ENCODE results near the gene CAVIN1. TPM values are rescaled to one million over a fixed set of nuclear protein-coding genes. Genes with fewer than 3 reads are reported as not detected.

CAVIN1 gene
- total RNA-seq, 4 donors from 2014 or later, result 615 to 1,266 (median 897) TPM

GRCh38 chr17:42459801-42460281 is 36.8 kb upstream of the CAVIN1 start:
- peak overlapping the region; percentile 81 to 94 for H3K4me3 ChIP-seq
- TF ChIP-seq EP300 (IDR thresholded peaks at IDR 0.05) (no peak), POLR2AphosphoS5 (IDR thresholded peaks at IDR 0.05) (no peak), POLR2A (IDR thresholded peaks at IDR 0.05) (no peak), CTCF (IDR thresholded peaks at IDR 0.05) (no peak)
- H3K27ac ChIP-seq, result peak overlapping the region; percentile 96 to 99 (median 98)
- no peaks in the 10 kb centered on the region for H3K27me3 ChIP-seq
- H3K36me3 ChIP-seq, result peaks cover 0 to 38% of the 10 kb centered on the region in 2 donors
- 2 to 7% methylated on average over 6 of the region's 6 CpGs for WGBS, 2 donors (ENCODE audit: low coverage in 1 of 2)
- no peaks in the 10 kb centered on the region for H3K9me3 ChIP-seq
- H3K4me1 ChIP-seq, result peaks cover 8 to 58% (median 9%) of the 10 kb centered on the region in 3 donors
- peak; percentile 17 for ATAC-seq

- H3K9me3 ChIP-seq, result no peaks in the 10 kb centered on the region
- WGBS, 2 donors (ENCODE audit: low coverage in 1 of 2), result 0% methylated on average over 10 to 11 of the region's 11 CpGs
- TF ChIP-seq POLR2A (IDR thresholded peaks at IDR 0.05), result no peak
- peak in 2 of 4 experiments; percentile 19 to 55 for TF ChIP-seq CTCF (IDR thresholded peaks at IDR 0.05)
- TF ChIP-seq EP300 (IDR thresholded peaks at IDR 0.05), result no peak
- TF ChIP-seq POLR2AphosphoS5 (IDR thresholded peaks at IDR 0.05), result no peak
- peak overlapping the region; percentile 81 to 94 for H3K4me3 ChIP-seq
- peaks cover 8 to 58% (median 9%) of the 10 kb centered on the region in 3 donors for H3K4me1 ChIP-seq
- peaks cover 0 to 33% of the 10 kb centered on the region in 2 donors for H3K36me3 ChIP-seq
- peak; percentile 52 for ATAC-seq
- no peaks in the 10 kb centered on the region for H3K27me3 ChIP-seq
- peak overlapping the region; percentile 96 to 99 (median 98) for H3K27ac ChIP-seq
Observed at GRCh38 chr17:42459256-42459800, 36.3 kb upstream of the CAVIN1 start.

DNA sequence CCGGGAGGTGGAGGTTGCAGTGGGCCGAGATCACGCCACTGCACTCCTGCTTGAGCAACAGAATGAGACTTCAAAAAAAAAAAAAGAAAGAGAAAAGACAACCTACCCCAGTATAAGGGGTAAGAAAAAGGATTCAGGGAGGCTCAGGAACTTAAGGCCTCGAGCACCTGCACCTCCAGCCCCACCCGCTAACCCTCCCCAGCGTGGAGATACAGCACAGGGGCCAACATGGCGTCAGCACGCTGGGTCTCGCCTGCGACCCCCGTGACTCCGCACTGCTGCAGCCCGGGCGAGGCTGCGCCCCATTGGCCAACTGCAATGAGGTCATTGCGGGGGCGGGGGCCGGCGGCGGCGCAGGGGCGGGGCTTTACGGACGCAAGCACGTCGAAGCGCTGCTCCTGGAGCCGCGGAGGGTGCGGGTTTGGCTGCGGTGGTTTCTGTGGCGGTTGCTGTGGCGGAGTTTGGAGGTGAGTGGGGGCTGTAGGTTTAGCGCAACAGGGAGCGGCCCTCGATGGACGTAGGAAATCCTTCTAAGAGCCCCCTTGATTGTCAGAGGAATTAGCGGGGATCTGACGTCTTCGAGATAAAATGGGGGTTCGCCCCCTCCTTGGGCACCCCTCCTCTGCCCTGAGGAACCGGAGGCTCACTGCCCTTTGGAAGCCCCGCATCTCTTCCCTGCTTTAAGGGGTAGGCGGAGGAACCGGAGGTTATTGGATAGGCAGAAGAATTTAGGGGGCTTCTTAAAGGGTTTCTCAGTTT is 35.6 kb upstream of the CAVIN1 start, which contains the start of gene ATP6V0A1:
ATP6V0A1 (plus strand) TSS at position 382 of the 759 bp plus-strand sequence. CDS start 2,017 bp downstream, outside the sequence.
- H3K27me3 ChIP-seq, result no peaks in the 10 kb centered on the region
- no peaks in the 10 kb centered on the region for H3K9me3 ChIP-seq
- H3K27ac ChIP-seq, result peak within 1 kb of the TSS; percentile 96 to 99 (median 98)
- TF ChIP-seq POLR2AphosphoS5 (IDR thresholded peaks at IDR 0.05) (peak; percentile 94), EP300 (IDR thresholded peaks at IDR 0.05) (no peak), CTCF (IDR thresholded peaks at IDR 0.05) (no peak), POLR2A (IDR thresholded peaks at IDR 0.05) (peak; percentile 76 to 82)
- peaks cover 8 to 54% (median 9%) of the 10 kb centered on the region in 3 donors for H3K4me1 ChIP-seq
- peak within 1 kb of the TSS; percentile 81 to 94 for H3K4me3 ChIP-seq
- ATAC-seq, result peak; percentile 95
- peaks cover 0 to 27% of the 10 kb centered on the region in 2 donors for H3K36me3 ChIP-seq
- WGBS, 2 donors (ENCODE audit: low coverage in 1 of 2), result 0% methylated on average over 9 of the region's 45 CpGs

DNA sequence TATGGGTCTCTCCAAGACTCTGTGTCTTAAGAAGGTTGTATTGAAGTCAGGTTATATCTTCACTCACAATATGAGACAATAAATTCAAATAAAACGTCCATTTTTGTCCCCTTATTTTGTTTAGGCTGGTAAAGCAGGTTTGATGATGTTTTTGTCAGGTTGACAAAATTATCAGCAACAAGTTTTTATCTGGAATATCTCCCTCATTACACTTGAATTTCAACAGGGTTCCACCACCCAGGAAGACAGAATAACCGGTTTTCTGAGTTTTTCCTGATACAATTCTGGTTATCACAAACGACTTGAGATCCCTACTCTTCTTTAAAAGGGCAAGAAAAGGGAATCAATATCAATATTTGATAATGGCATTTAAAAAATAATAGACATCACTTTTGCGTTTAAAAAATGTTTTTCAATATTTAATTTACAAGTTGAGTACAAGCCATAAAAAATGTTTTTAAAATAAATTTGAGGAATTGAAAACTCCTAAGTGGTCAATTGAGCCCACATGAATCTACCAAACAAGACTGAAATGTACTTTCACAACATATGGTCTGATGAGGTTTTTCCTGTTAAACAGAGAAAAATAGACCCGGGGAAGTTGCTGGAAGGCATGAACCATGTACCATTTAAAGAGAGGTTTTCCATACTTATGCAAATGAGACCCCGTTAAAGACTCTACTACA is 34.2 kb upstream of the CAVIN1 start:
- H3K27me3 ChIP-seq, result no peaks in the 10 kb centered on the region
- WGBS, 2 donors (ENCODE audit: low coverage in 1 of 2), result 45 to 64% methylated on average over 6 of the region's 6 CpGs
- no peak for ATAC-seq
- peaks cover 0 to 13% of the 10 kb centered on the region in 2 donors for H3K36me3 ChIP-seq
- H3K27ac ChIP-seq, result peak overlapping the region; percentile 62 to 99 (median 81)
- no peak overlapping the region for H3K4me3 ChIP-seq
- H3K4me1 ChIP-seq, result peaks cover 8 to 40% (median 9%) of the 10 kb centered on the region in 3 donors
- no peak for TF ChIP-seq CTCF (IDR thresholded peaks at IDR 0.05)
- no peak for TF ChIP-seq POLR2AphosphoS5 (IDR thresholded peaks at IDR 0.05)
- TF ChIP-seq EP300 (IDR thresholded peaks at IDR 0.05), result no peak
- no peaks in the 10 kb centered on the region for H3K9me3 ChIP-seq
